Gastroesophageal sphincter (tissue), 3 donors: ENCODE results near the gene MTX2.

Experiments used
- CTCF ChIP-seq, 4 experiments: fragments of 200-600 bp in 2 of 4; fragments of 450-650 bp in 2 of 4; sonication (generic) in 1 of 4; IDR thresholded peaks; one replicate each; pipeline ENCODE4 v1.5.1; 2017 to 2019; ENCODE audit warnings: antibody characterized with exemption in 4 of 4, mild to moderate bottlenecking in 2 of 4, moderate library complexity in 2 of 4
- EP300 ChIP-seq: sonication (generic); formaldehyde crosslinking; IDR thresholded peaks from one replicate; pipeline ENCODE4 v1.6.1; 2017; ENCODE audit warnings: antibody characterized with exemption, mild to moderate bottlenecking

- no peak for TF ChIP-seq EP300
- TF ChIP-seq CTCF (IDR thresholded peaks at IDR 0.05) = no peak
These were observed 41.4 kb upstream of the MTX2 start for GRCh38 chr2:176227874-176228273.
